Bronchial epithelial cell (primary cell): Measurements from ENCODE around the gene CFD. TPM values are rescaled to one million over a fixed set of nuclear protein-coding genes. Genes with fewer than 3 reads are reported as not detected.

Source experiments
- DNase-seq: peaks from one replicate; pipeline ENCODE4 v3.0.0-alpha.2; 2010; ENCODE audit warnings: low read depth
- FAIRE-seq: peaks from 2 replicates; lab custom pipeline; 2011; peaks lifted over from hg19 to GRCh38; lab: Jason Lieb, UNC
- H3K27me3 ChIP-seq: 2 replicates; pipeline ENCODE4 v1.5.1; 2011; ENCODE audit warnings: low read length; ENCODE audit not compliant: control insufficient read depth, insufficient read depth
- H3K36me3 ChIP-seq: 2 replicates; pipeline ENCODE4 v1.5.1; 2011; ENCODE audit warnings: low read length; ENCODE audit not compliant: control insufficient read depth, insufficient read depth
- H3K4me3 ChIP-seq: 2 replicates; pipeline ENCODE4 v1.5.1; 2011; ENCODE audit warnings: mild to moderate bottlenecking, low read depth, low read length, control low read depth
- total RNA-seq: library from RNA; depleted of rRNA; stranded (reverse); fragments of >200 nt; gene quantifications from 2 replicates; pipeline ENCODE4 v1.2.1, GENCODE V29; 2014
- TF ChIP-seq, protein P1 (sequence below): IDR thresholded peaks from 2 replicates; pipeline ENCODE4 v1.5.1; 2011; ENCODE audit warnings: mild to moderate bottlenecking, moderate library complexity, low read length, control low read depth, inconsistent platforms; ENCODE audit not compliant: insufficient read depth, severe bottlenecking

Gene CFD
- total RNA-seq, 1 donor from 2014 or later, result 4.2 TPM

- Histone ChIP-seq H3K27me3 (no peaks in the 10 kb centered on the region), H3K4me3 (no peak overlapping the region), H3K36me3 (peaks cover 10% of the 10 kb centered on the region)
- TF ChIP-seq, protein P1, sequence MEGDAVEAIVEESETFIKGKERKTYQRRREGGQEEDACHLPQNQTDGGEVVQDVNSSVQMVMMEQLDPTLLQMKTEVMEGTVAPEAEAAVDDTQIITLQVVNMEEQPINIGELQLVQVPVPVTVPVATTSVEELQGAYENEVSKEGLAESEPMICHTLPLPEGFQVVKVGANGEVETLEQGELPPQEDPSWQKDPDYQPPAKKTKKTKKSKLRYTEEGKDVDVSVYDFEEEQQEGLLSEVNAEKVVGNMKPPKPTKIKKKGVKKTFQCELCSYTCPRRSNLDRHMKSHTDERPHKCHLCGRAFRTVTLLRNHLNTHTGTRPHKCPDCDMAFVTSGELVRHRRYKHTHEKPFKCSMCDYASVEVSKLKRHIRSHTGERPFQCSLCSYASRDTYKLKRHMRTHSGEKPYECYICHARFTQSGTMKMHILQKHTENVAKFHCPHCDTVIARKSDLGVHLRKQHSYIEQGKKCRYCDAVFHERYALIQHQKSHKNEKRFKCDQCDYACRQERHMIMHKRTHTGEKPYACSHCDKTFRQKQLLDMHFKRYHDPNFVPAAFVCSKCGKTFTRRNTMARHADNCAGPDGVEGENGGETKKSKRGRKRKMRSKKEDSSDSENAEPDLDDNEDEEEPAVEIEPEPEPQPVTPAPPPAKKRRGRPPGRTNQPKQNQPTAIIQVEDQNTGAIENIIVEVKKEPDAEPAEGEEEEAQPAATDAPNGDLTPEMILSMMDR, result no peak
- no peak for DNase-seq
- no peak for FAIRE-seq
Measured at GRCh38 chr19:870314-870713, 10.8 kb downstream of the CFD start.

GRCh38 chr19:870963-871401, 11.5 kb downstream of the CFD start:
- no peaks in the 10 kb centered on the region for H3K27me3 ChIP-seq
- DNase-seq (no peak), FAIRE-seq (no peak)
- no peak overlapping the region for H3K4me3 ChIP-seq
- H3K36me3 ChIP-seq, result peaks cover 10% of the 10 kb centered on the region
- TF ChIP-seq, protein P1, result no peak

DNA sequence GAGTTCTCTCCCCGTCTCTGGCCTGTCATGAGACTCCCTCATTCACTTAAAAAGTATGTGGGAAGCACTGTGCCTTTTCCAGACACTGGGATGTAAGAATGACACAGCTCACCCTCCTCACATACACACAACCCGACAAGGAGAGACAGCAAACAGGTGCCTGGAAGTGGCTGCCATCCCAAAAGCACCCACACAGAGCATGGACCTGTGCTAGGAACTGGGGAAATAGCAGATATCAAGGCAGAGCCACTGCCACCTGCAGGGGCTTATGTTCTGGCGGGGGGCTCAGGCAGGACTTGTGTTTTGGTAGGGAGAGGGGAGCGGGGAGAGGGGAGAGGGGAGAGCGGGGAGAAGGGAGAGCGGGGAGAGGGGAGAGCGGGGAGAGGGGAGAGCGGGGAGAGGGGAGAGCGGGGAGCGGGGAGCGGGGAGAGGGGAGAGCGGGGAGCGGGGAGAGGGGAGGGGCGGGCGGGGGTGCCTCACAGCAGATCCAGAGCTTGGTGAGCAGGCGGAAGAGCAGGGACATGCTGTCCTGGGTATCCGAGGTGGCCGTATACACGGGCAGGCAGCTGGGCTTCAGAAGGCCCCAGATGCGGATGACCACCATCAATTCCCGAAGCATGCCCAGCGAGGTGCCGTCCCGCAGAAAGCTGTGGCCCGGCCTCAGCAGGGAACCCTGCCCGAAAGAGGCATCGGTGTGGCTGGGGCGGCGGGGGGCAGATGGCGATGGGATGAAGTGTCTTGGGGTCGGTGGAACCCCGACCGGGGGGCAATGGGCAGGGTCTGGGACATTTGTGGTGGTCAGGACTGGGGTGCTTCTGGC, 12.2 kb downstream of the CFD start:
- peaks cover 11% of the 10 kb centered on the region for H3K36me3 ChIP-seq
- TF ChIP-seq, protein P1, result no peak
- DNase-seq (peak; percentile 20), FAIRE-seq (no peak)
- no peaks in the 10 kb centered on the region for H3K27me3 ChIP-seq
- peak overlapping the region; percentile 10 for H3K4me3 ChIP-seq

- Histone ChIP-seq H3K36me3 (peaks cover 13% of the 10 kb centered on the region), H3K4me3 (peak overlapping the region; percentile 10), H3K27me3 (no peaks in the 10 kb centered on the region)
- FAIRE-seq (no peak), DNase-seq (peak; percentile 75)
- TF ChIP-seq, protein P1, result no peak
Measured at GRCh38 chr19:872266-872951, 12.9 kb downstream of the CFD start.

GRCh38 chr19:873084-873483, 13.6 kb downstream of the CFD start:
- H3K4me3 ChIP-seq, result no peak overlapping the region
- H3K36me3 ChIP-seq, result peaks cover 10% of the 10 kb centered on the region
- TF ChIP-seq, protein P1, result no peak
- H3K27me3 ChIP-seq, result no peaks in the 10 kb centered on the region
- peak; percentile 52 for DNase-seq
- no peak for FAIRE-seq
